ENCODE results near the gene HTR6. TPM values are rescaled to one million over a fixed set of nuclear protein-coding genes. Genes with fewer than 3 reads are reported as not detected.

Gene HTR6
- polyA plus RNA-seq, 1 donor (not counting 4 experiments of a cell fraction or from before 2014, with no cell fraction given), result not detected

GRCh38 chr1:19680644-19681043 lies 16.0 kb downstream of the HTR6 start:
- dilution Hi-C loops (cut with MboI; ENCODE audit: extremely low pct_ligation_motif_present, low sequenced_read_pairs), result no loop called here
- Histone ChIP-seq H3K9me3 (ENCODE audit: control insufficient read depth, low read depth, low read length) (no peaks in the 10 kb centered on the region), H3K27ac (ENCODE audit: control insufficient read depth, insufficient read depth, low read length) (no peak overlapping the region), H3K36me3 (ENCODE audit: control insufficient read depth in 2 of 2, extremely low read depth in 1 of 2, insufficient read depth in 2 of 2, low read length in 2 of 2) (no peaks in the 10 kb centered on the region), H3K9ac (ENCODE audit: control insufficient read depth, extremely low read depth, insufficient read depth, low read length) (no peak overlapping the region), H4K20me1 (ENCODE audit: control insufficient read depth, extremely low read depth, insufficient read depth, low read length) (no peaks in the 10 kb centered on the region), H3K27me3 (ENCODE audit: control insufficient read depth, extremely low read depth, insufficient read depth, low read length) (peaks cover 7% of the 10 kb centered on the region), H3K4me3 (ENCODE audit: control insufficient read depth in 2 of 3, extremely low read depth in 1 of 3, insufficient read depth in 2 of 3, low read depth in 1 of 3, low read length in 3 of 3) (no peak overlapping the region), H2AFZ (ENCODE audit: control insufficient read depth, low read length) (no peak overlapping the region), H3K9me1 (ENCODE audit: control insufficient read depth, extremely low read depth, insufficient read depth, low read length) (no peaks in the 10 kb centered on the region), H3K4me1 (ENCODE audit: control insufficient read depth, extremely low read depth, insufficient read depth, low read length) (no peaks in the 10 kb centered on the region), H3K79me2 (ENCODE audit: control insufficient read depth, insufficient read depth, low read length) (no peaks in the 10 kb centered on the region), H3K4me2 (ENCODE audit: control insufficient read depth, extremely low read depth, insufficient read depth, low read depth, low read length) (no peak overlapping the region)
- FAIRE-seq, result no peak
- DNase-seq (ENCODE audit: low read depth, low spot score), result no peak
- TF ChIP-seq EZH2 (IDR thresholded peaks at IDR 0.05; ENCODE audit: low read length) (no peak), CTCF (optimal IDR thresholded peaks at IDR 0.05 in 1 of 3, IDR thresholded peaks at IDR 0.05 in 1 of 3, conservative IDR thresholded peaks at IDR 0.05 in 1 of 3; ENCODE audit: extremely low read depth in 1 of 3, insufficient read depth in 2 of 3, low read length in 3 of 3) (no peak)

GRCh38 chr1:19682257-19682656 lies 17.6 kb downstream of the HTR6 start:
- Histone ChIP-seq H3K27ac (ENCODE audit: control insufficient read depth, insufficient read depth, low read length) (no peak overlapping the region), H3K4me1 (ENCODE audit: control insufficient read depth, extremely low read depth, insufficient read depth, low read length) (no peaks in the 10 kb centered on the region), H3K9me1 (ENCODE audit: control insufficient read depth, extremely low read depth, insufficient read depth, low read length) (no peaks in the 10 kb centered on the region), H3K4me3 (ENCODE audit: control insufficient read depth in 2 of 3, extremely low read depth in 1 of 3, insufficient read depth in 2 of 3, low read depth in 1 of 3, low read length in 3 of 3) (no peak overlapping the region), H3K4me2 (ENCODE audit: control insufficient read depth, extremely low read depth, insufficient read depth, low read depth, low read length) (no peak overlapping the region), H3K9me3 (ENCODE audit: control insufficient read depth, low read depth, low read length) (no peaks in the 10 kb centered on the region), H3K27me3 (ENCODE audit: control insufficient read depth, extremely low read depth, insufficient read depth, low read length) (peaks cover 7% of the 10 kb centered on the region), H4K20me1 (ENCODE audit: control insufficient read depth, extremely low read depth, insufficient read depth, low read length) (no peaks in the 10 kb centered on the region), H3K36me3 (ENCODE audit: control insufficient read depth in 2 of 2, extremely low read depth in 1 of 2, insufficient read depth in 2 of 2, low read length in 2 of 2) (no peaks in the 10 kb centered on the region), H2AFZ (ENCODE audit: control insufficient read depth, low read length) (no peak overlapping the region), H3K9ac (ENCODE audit: control insufficient read depth, extremely low read depth, insufficient read depth, low read length) (no peak overlapping the region), H3K79me2 (ENCODE audit: control insufficient read depth, insufficient read depth, low read length) (no peaks in the 10 kb centered on the region)
- DNase-seq (ENCODE audit: low read depth, low spot score) (no peak), FAIRE-seq (no peak)
- dilution Hi-C loops (cut with MboI; ENCODE audit: extremely low pct_ligation_motif_present, low sequenced_read_pairs), result no loop called here
- TF ChIP-seq CTCF (optimal IDR thresholded peaks at IDR 0.05 in 1 of 3, IDR thresholded peaks at IDR 0.05 in 1 of 3, conservative IDR thresholded peaks at IDR 0.05 in 1 of 3; ENCODE audit: extremely low read depth in 1 of 3, insufficient read depth in 2 of 3, low read length in 3 of 3), result no peak
- no peak for TF ChIP-seq EZH2 (IDR thresholded peaks at IDR 0.05; ENCODE audit: low read length)

Data from keratinocyte (primary cell).